Natural killer cell (primary cell): ENCODE data around the gene COL6A5. TPM values are rescaled to one million over a fixed set of nuclear protein-coding genes. Genes with fewer than 3 reads are reported as not detected.

Experiments
- ATAC-seq, 3 donors: fragments of 150-1000 bp in 2 of 3; fragments of 200-7000 bp in 1 of 3; cut with Tn5 transposase; 1 replicate in 1 of 3; 2 replicates in 2 of 3; pipeline ENCODE4 v1.10.0; 2021; ENCODE audit warnings: mild to moderate bottlenecking in 2 of 3, moderate library complexity in 2 of 3
- DNase-seq, 2 donors: peaks; one replicate each; pipeline versions ENCODE4 v3.0.0 to v3.0.0-alpha.2; 2013 to 2021; ENCODE audit warnings: mixed read lengths in 1 of 2
- H3K27ac ChIP-seq: one replicate; pipeline ENCODE4 v1.5.1; 2013; ENCODE audit warnings: mild to moderate bottlenecking, low read length
- H3K27me3 ChIP-seq: one replicate; pipeline ENCODE4 v1.6.1; 2013; ENCODE audit warnings: low read length; ENCODE audit not compliant: control insufficient read depth, insufficient read depth
- H3K36me3 ChIP-seq: one replicate; pipeline ENCODE4 v1.6.1; 2013; ENCODE audit warnings: low read length; ENCODE audit not compliant: control insufficient read depth, insufficient read depth
- H3K4me1 ChIP-seq: one replicate; pipeline ENCODE4 v1.6.1; 2013; ENCODE audit warnings: low read length; ENCODE audit not compliant: control insufficient read depth, insufficient read depth
- H3K4me3 ChIP-seq: one replicate; pipeline ENCODE4 v1.5.1; 2013; ENCODE audit warnings: low read length
- H3K9me3 ChIP-seq: one replicate; pipeline ENCODE4 v1.6.1; 2013; ENCODE audit warnings: low read length; ENCODE audit not compliant: control insufficient read depth, insufficient read depth
- H3K27ac Mint-ChIP-seq, 2 donors: one replicate each; pipeline ENCODE4 v1.8.0; 2022; ENCODE audit warnings: mild to moderate bottlenecking in 2 of 2, mixed read lengths in 2 of 2, moderate library complexity in 1 of 2
- H3K27me3 Mint-ChIP-seq, 2 donors: one replicate each; pipeline ENCODE4 v1.8.0; 2022; ENCODE audit warnings: low read depth in 2 of 2, mixed read lengths in 2 of 2
- H3K36me3 Mint-ChIP-seq: one replicate; pipeline ENCODE4 v1.8.0; 2022; ENCODE audit warnings: mixed read lengths
- H3K4me1 Mint-ChIP-seq, 2 donors: one replicate each; pipeline ENCODE4 v1.8.0; 2022; ENCODE audit warnings: mixed read lengths in 2 of 2
- H3K4me3 Mint-ChIP-seq: one replicate; pipeline ENCODE4 v1.8.0; 2022; ENCODE audit warnings: mild to moderate bottlenecking, moderate library complexity, mixed read lengths
- H3K9me3 Mint-ChIP-seq, 2 donors: one replicate each; pipeline ENCODE4 v1.8.0; 2022; ENCODE audit warnings: mixed read lengths in 2 of 2
- WGBS: methylation state at CpG from one replicate; pipeline ENCODE4 v1.1.7; 2013; ENCODE audit warnings: missing lambda C conversion rate; ENCODE audit not compliant: insufficient coverage; 5-methylcytosine and 5-hydroxymethylcytosine counted together
- intact Hi-C: fragments of 100-400 bp; cut with micrococcal nuclease; formaldehyde crosslinking; loops from one replicate; pipeline ENCODE4 v1.14.2; 2022
- total RNA-seq, 4 donors: library from RNA; stranded (reverse); fragments of 120-200 nt in 1 of 4; gene quantifications; one replicate each; pipeline versions ENCODE4 v1.2.3 to v1.2.4, GENCODE V29; 2013 to 2022
- TF ChIP-seq, protein P1 (sequence below): fragments of 200-600 bp; IDR thresholded peaks from one replicate; pipeline ENCODE4 v1.8.0; 2022; ENCODE audit warnings: antibody characterized with exemption

COL6A5 gene
- total RNA-seq, 3 donors from 2014 or later (not counting 1 experiment from before 2014, with no cell fraction given) = not detected

DNA sequence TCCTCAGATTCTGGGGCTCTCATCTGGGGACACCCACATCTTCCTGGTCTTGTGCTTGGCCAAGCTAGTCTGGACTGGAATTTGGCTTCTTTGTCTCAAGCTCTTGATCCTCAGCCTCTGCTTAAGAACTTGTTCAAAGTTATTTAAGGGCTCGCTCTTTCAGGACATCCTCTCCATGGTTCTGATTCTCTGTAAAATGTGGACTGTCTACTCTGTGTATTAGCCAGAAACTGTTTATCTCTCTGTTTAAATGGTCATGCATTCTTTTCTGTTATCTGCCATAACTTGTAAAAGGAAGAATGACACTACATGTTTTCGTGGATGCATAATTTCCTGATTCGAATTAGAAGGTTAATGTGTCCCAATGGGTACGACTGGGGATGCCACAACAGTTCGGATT, 79.4 kb downstream of the COL6A5 start:
- H3K27ac Mint-ChIP-seq = no peak overlapping the region
- no peaks in the 10 kb centered on the region for H3K9me3 ChIP-seq
- H3K27ac ChIP-seq = no peak overlapping the region
- no peaks in the 10 kb centered on the region for H3K36me3 Mint-ChIP-seq
- H3K4me3 Mint-ChIP-seq = no peak overlapping the region
- H3K4me3 ChIP-seq = no peak overlapping the region
- no peak for DNase-seq
- no peaks in the 10 kb centered on the region for H3K4me1 ChIP-seq
- H3K27me3 Mint-ChIP-seq = no peaks in the 10 kb centered on the region
- H3K4me1 Mint-ChIP-seq = no peaks in the 10 kb centered on the region
- intact Hi-C loops = no loop called here
- TF ChIP-seq, protein P1, sequence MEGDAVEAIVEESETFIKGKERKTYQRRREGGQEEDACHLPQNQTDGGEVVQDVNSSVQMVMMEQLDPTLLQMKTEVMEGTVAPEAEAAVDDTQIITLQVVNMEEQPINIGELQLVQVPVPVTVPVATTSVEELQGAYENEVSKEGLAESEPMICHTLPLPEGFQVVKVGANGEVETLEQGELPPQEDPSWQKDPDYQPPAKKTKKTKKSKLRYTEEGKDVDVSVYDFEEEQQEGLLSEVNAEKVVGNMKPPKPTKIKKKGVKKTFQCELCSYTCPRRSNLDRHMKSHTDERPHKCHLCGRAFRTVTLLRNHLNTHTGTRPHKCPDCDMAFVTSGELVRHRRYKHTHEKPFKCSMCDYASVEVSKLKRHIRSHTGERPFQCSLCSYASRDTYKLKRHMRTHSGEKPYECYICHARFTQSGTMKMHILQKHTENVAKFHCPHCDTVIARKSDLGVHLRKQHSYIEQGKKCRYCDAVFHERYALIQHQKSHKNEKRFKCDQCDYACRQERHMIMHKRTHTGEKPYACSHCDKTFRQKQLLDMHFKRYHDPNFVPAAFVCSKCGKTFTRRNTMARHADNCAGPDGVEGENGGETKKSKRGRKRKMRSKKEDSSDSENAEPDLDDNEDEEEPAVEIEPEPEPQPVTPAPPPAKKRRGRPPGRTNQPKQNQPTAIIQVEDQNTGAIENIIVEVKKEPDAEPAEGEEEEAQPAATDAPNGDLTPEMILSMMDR = no peak
- H3K9me3 Mint-ChIP-seq = peaks cover 0 to 2% of the 10 kb centered on the region in 2 donors
- no peaks in the 10 kb centered on the region for H3K27me3 ChIP-seq
- H3K36me3 ChIP-seq = no peaks in the 10 kb centered on the region
- no peak for ATAC-seq
- WGBS = 86% methylated on average over 5 of the region's 5 CpGs

DNA sequence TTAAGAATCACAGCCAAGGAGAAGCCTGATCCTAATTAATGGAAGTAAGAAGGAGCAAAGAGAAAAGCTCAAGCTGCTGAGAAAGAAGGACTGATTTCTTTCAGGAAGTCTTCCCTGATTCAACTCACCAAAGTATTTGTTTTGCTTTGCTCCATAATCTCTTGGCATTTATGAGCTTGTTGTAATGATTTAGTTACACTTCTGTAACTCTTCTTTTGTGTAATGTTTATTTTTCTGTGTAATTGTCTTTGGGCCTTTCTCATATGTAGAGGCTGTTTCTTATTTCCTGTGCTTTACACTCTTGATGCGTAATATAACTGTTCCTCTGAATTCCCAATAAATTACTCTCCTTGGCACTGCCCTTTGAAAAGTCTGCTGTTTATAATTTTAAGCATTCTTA, 80.0 kb downstream of the COL6A5 start:
- Histone ChIP-seq H3K27ac (no peak overlapping the region), H3K4me3 (no peak overlapping the region), H3K27me3 (no peaks in the 10 kb centered on the region), H3K36me3 (no peaks in the 10 kb centered on the region), H3K4me1 (no peaks in the 10 kb centered on the region), H3K9me3 (no peaks in the 10 kb centered on the region)
- Mint-ChIP-seq H3K9me3 (no peaks in the 10 kb centered on the region), H3K36me3 (no peaks in the 10 kb centered on the region), H3K27ac (no peak overlapping the region), H3K4me1 (no peaks in the 10 kb centered on the region), H3K27me3 (no peaks in the 10 kb centered on the region), H3K4me3 (no peak overlapping the region)
- no CpG with 5 or more reads among the region's 1 CpG for WGBS
- DNase-seq (no peak), ATAC-seq (no peak)
- TF ChIP-seq, protein P1 = no peak
- intact Hi-C loops = no loop called here

DNA sequence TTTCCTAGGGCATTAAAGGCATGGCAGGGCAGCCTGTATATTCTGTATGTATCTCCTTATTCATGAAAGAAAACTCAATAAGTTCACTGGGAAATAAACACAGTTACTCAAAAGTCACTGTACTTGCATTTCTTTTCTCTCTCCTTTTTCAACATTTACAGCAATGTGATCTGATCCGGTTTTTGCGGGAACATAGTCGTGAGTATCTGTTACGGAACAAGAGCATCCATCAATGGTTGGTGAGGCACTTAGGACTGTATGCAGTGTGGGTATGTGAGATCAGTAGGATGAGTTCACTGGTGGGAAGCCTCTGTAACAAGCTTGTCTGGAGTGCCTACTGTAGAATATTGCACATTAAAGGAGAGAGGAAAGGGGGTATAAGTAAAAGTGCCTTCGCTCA, 80.7 kb downstream of the COL6A5 start:
- Mint-ChIP-seq H3K36me3 (no peaks in the 10 kb centered on the region), H3K4me1 (no peaks in the 10 kb centered on the region), H3K27ac (no peak overlapping the region), H3K4me3 (no peak overlapping the region), H3K9me3 (no peaks in the 10 kb centered on the region), H3K27me3 (no peaks in the 10 kb centered on the region)
- Histone ChIP-seq H3K9me3 (no peaks in the 10 kb centered on the region), H3K27ac (no peak overlapping the region), H3K27me3 (no peaks in the 10 kb centered on the region), H3K36me3 (no peaks in the 10 kb centered on the region), H3K4me1 (no peaks in the 10 kb centered on the region), H3K4me3 (no peak overlapping the region)
- TF ChIP-seq, protein P1 = no peak
- ATAC-seq (no peak), DNase-seq (no peak)
- WGBS = 77% methylated on average over 5 of the region's 5 CpGs
- intact Hi-C loops = no loop called here
